Lower lobe of right lung (tissue), 2 donors: ENCODE data around the gene TM2D3. TPM values are rescaled to one million over a fixed set of nuclear protein-coding genes. Genes with fewer than 3 reads are reported as not detected.
"Not testable (repeated sequence)": the region's sequence is repeated elsewhere in the genome, so short reads cannot be mapped to it uniquely, and the experiment has no call there.

ENCODE experiments used
- ATAC-seq, 2 donors: fragments of 200-7000 bp; cut with Tn5 transposase; one replicate each; pipeline ENCODE4 v1.9.1; 2020 to 2022; ENCODE audit warnings: mild to moderate bottlenecking in 2 of 2, moderate library complexity in 2 of 2
- DNase-seq: peaks from one replicate; pipeline ENCODE4 v3.0.0-alpha.2; 2020
- H3K27ac ChIP-seq: fragments of 200-600 bp; one replicate; pipeline ENCODE4 v1.8.0; 2022
- H3K27me3 ChIP-seq: fragments of 200-600 bp; one replicate; pipeline ENCODE4 v1.8.0; 2022; ENCODE audit warnings: low read depth
- H3K36me3 ChIP-seq: fragments of 200-600 bp; one replicate; pipeline ENCODE4 v1.8.0; 2022; ENCODE audit warnings: mild to moderate bottlenecking
- H3K4me1 ChIP-seq: fragments of 200-600 bp; one replicate; pipeline ENCODE4 v1.8.0; 2022
- H3K4me3 ChIP-seq: fragments of 200-600 bp; one replicate; pipeline ENCODE4 v1.8.0; 2022; ENCODE audit warnings: mild to moderate bottlenecking
- H3K9me3 ChIP-seq: fragments of 200-600 bp; one replicate; pipeline ENCODE4 v1.8.0; 2022
- CTCF ChIP-seq: fragments of 200-600 bp; IDR thresholded peaks from one replicate; pipeline ENCODE4 v1.8.0; 2022; ENCODE audit warnings: antibody characterized with exemption, mild to moderate bottlenecking
- intact Hi-C: fragments of 100-400 bp; cut with DNase I; formaldehyde crosslinking; loops from one replicate; pipeline ENCODE4 v1.11.0; 2022
- total RNA-seq: library from RNA; stranded (reverse); fragmentation: NEBNext Ultra II Directional; extraction: Animal tissue kit (Norgen Biotek cat#: 25700); gene quantifications from one replicate; pipeline ENCODE4 v1.2.1, GENCODE V29; 2021
- donor health status: DM: no; HTN: yes; CAD: no; lungs with severe emphysema.

Gene TM2D3
- total RNA-seq, 1 donor from 2014 or later = 49.2 TPM

- H3K4me3 ChIP-seq = no peak overlapping the region
- intact Hi-C loops = no loop called here
- H3K4me1 ChIP-seq = peaks cover 20% of the 10 kb centered on the region
- H3K27me3 ChIP-seq = no peaks in the 10 kb centered on the region
- no peaks in the 10 kb centered on the region for H3K9me3 ChIP-seq
- DNase-seq = no peak
- H3K27ac ChIP-seq = no peak overlapping the region
- no peak for TF ChIP-seq CTCF
- ATAC-seq = no peak
- H3K36me3 ChIP-seq = peaks cover 21% of the 10 kb centered on the region
These were observed 14.7 kb downstream of the TM2D3 start for GRCh38 chr15:101637516-101637915.

GRCh38 chr15:101637038-101637437 lies 15.1 kb downstream of the TM2D3 start:
- H3K4me1 ChIP-seq = peaks cover 15% of the 10 kb centered on the region
- DNase-seq (no peak), ATAC-seq (no peak)
- peaks cover 17% of the 10 kb centered on the region for H3K36me3 ChIP-seq
- no peaks in the 10 kb centered on the region for H3K27me3 ChIP-seq
- H3K4me3 ChIP-seq = no peak overlapping the region
- no peaks in the 10 kb centered on the region for H3K9me3 ChIP-seq
- TF ChIP-seq CTCF = no peak
- no peak overlapping the region for H3K27ac ChIP-seq
- intact Hi-C loops = no loop called here

- no peaks in the 10 kb centered on the region for H3K9me3 ChIP-seq
- H3K27me3 ChIP-seq = no peaks in the 10 kb centered on the region
- no peak overlapping the region for H3K4me3 ChIP-seq
- H3K4me1 ChIP-seq = peaks cover 9% of the 10 kb centered on the region
- H3K27ac ChIP-seq = no peak overlapping the region
- H3K36me3 ChIP-seq = peaks cover 17% of the 10 kb centered on the region
- TF ChIP-seq CTCF = no peak
- DNase-seq (no peak), ATAC-seq (no peak)
- intact Hi-C loops = no loop called here
These were observed 16.0 kb downstream of the TM2D3 start for GRCh38 chr15:101635944-101636727.

- Histone ChIP-seq H3K4me1 (no peaks in the 10 kb centered on the region), H3K9me3 (no peaks in the 10 kb centered on the region), H3K27me3 (no peaks in the 10 kb centered on the region), H3K36me3 (no peaks in the 10 kb centered on the region), H3K27ac (no peak overlapping the region), H3K4me3 (no peak overlapping the region)
- intact Hi-C loops = no loop called here
- no peak for TF ChIP-seq CTCF
- no peak for DNase-seq
- no peak for ATAC-seq
These were observed 18.8 kb downstream of the TM2D3 start for GRCh38 chr15:101633356-101633755.

GRCh38 chr15:101626729-101627128 lies 25.5 kb downstream of the TM2D3 start:
- DNase-seq, H3K36me3 ChIP-seq, ATAC-seq, H3K27ac ChIP-seq, H3K4me1 ChIP-seq, H3K9me3 ChIP-seq, H3K27me3 ChIP-seq, intact Hi-C loops, H3K4me3 ChIP-seq: not testable (repeated sequence)

GRCh38 chr15:101625980-101626379 lies 26.2 kb downstream of the TM2D3 start:
- no peak for ATAC-seq
- Histone ChIP-seq H3K27me3 (no peaks in the 10 kb centered on the region), H3K27ac (no peak overlapping the region), H3K4me1 (peaks cover 5% of the 10 kb centered on the region), H3K4me3 (no peak overlapping the region), H3K36me3 (no peaks in the 10 kb centered on the region), H3K9me3 (no peaks in the 10 kb centered on the region)
- no peak for TF ChIP-seq CTCF
- no peak for DNase-seq
- intact Hi-C loops = no loop called here
